Stimulated activated CD4-positive, alpha-beta T cell treated with anti-CD3 and anti-CD28 coated beads, TNF-alpha, amount 100 ng/mL, for 4 hours (primary cell): ENCODE data around the gene ERCC2.

Source experiments
- DNase-seq, 3 experiments: peaks; one replicate each; pipeline ENCODE4 v3.0.0-alpha.2; 2020; ENCODE audit warnings: low read depth in 3 of 3

ERCC2 gene

DNA sequence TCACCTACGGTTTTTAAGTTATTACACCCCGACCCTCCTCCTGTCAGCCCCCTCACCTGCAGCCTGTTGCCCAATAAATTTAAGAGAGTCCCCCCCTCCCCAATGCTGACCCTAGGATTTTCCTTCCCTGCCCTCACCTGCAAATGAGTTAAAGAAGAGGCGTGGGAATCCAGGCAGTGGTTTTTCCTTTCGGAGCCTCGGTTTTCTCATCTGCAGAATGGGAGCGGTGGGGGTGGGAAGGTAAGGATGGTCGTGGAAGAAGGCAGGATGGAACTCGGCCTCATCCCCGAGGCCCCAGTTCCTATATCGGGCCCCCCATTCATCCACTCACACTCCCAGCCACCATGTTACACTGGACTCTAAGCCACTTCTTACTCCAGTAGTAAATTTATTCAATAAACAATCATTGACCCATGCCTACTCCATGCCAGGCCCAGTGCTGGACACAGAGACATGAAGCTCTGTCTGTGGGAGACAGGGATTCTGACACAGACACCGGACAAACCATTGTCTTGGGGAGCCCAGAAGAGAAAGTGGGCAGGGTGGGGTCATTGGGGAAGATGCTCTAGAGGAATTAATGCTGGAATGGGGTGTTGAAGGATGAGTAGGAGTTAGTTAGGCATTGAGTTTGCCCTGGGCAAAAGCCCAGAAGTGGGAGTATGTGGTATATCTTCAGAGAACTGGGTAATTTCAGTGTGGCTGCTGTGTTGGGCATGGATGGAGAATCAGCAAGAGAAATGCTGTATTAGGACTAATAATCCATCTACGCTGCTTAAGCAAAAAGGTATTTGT is 66.9 kb downstream of the ERCC2 start:
- no peak for DNase-seq

DNA sequence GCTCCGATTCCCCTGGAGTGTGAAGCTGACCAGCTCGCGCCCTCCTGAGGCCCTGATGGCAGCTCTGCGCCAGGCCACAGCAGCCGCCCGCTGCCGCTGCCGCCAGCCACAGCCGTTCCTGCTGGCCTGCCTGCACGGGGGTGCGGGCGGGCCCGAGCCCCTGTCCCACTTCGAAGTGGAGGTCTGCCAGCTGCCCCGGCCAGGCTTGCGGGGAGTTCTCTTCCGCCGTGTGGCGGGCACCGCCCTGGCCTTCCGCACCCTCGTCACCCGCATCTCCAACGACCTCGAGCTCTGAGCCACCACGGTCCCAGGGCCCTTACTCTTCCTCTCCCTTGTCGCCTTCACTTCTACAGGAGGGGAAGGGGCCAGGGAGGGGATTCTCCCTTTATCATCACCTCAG is 68.0 kb downstream of the ERCC2 start:
- DNase-seq: no peak
